ENCODE measurements around the gene WNT7B.

GRCh38 chr22:45928726-45929368 lies 48.1 kb downstream of the WNT7B start:
- TF ChIP-seq SP1 (IDR thresholded peaks at IDR 0.05; ENCODE audit: low read depth, low read length) (no peak), MAX (IDR thresholded peaks at IDR 0.05) (no peak), SIN3A (conservative IDR thresholded peaks at IDR 0.05 in 1 of 2, IDR thresholded peaks at IDR 0.05 in 1 of 2; ENCODE audit: low read depth in 1 of 2, low read length in 2 of 2) (no peak), RAD21 (IDR thresholded peaks at IDR 0.05 in 1 of 2, conservative IDR thresholded peaks at IDR 0.05 in 1 of 2; ENCODE audit: low read depth in 2 of 2, low read length in 2 of 2) (no peak), POLR2A (IDR thresholded peaks at IDR 0.05; ENCODE audit: control extremely low read depth in 1 of 2, low read depth in 2 of 2, low read length in 2 of 2) (no peak), CTCF (IDR thresholded peaks at IDR 0.05; ENCODE audit: control extremely low read depth in 1 of 3, insufficient read depth in 1 of 3, low read depth in 1 of 3, low read length in 3 of 3) (no peak), POLR2AphosphoS5 (IDR thresholded peaks at IDR 0.05; ENCODE audit: low read depth, low read length) (no peak), YY1 (IDR thresholded peaks at IDR 0.05; ENCODE audit: low read depth, low read length) (no peak), JUN (IDR thresholded peaks at IDR 0.05; ENCODE audit: low read depth, low read length) (no peak), EZH2 (IDR thresholded peaks at IDR 0.05; ENCODE audit: low read depth, low read length, severe bottlenecking) (no peak), EGR1 (IDR thresholded peaks at IDR 0.05; ENCODE audit: borderline replicate concordance, low read depth, low read length) (no peak)
